T-helper 1 cell treated with Interleukin-12 subunit alpha and Interleukin-12 subunit beta and Interleukin-4 antibody, amounts not matched to agents 30 ng/mL and 1 ng/mL, for 36 hours (primary cell): ENCODE results near the gene PRKACG. TPM values are rescaled to one million over a fixed set of nuclear protein-coding genes. Genes with fewer than 3 reads are reported as not detected.
"Not testable (repeated sequence)": the region's sequence is repeated elsewhere in the genome, so short reads cannot be mapped to it uniquely, and the experiment has no call there.

Experiments used
- intact Hi-C: fragments of 100-400 bp; cut with micrococcal nuclease; formaldehyde crosslinking; loops from one replicate; pipeline ENCODE4 v1.15.1; 2024
- total RNA-seq: library from RNA; stranded (reverse); gene quantifications from 2 replicates; pipeline ENCODE4 v1.2.3, GENCODE V29; 2022

The PRKACG gene
- total RNA-seq, 1 donor from 2014 or later: not detected

GRCh38 chr9:68986949-68987348 is 27.0 kb downstream of the PRKACG start:
- intact Hi-C loops: not testable (repeated sequence)

DNA sequence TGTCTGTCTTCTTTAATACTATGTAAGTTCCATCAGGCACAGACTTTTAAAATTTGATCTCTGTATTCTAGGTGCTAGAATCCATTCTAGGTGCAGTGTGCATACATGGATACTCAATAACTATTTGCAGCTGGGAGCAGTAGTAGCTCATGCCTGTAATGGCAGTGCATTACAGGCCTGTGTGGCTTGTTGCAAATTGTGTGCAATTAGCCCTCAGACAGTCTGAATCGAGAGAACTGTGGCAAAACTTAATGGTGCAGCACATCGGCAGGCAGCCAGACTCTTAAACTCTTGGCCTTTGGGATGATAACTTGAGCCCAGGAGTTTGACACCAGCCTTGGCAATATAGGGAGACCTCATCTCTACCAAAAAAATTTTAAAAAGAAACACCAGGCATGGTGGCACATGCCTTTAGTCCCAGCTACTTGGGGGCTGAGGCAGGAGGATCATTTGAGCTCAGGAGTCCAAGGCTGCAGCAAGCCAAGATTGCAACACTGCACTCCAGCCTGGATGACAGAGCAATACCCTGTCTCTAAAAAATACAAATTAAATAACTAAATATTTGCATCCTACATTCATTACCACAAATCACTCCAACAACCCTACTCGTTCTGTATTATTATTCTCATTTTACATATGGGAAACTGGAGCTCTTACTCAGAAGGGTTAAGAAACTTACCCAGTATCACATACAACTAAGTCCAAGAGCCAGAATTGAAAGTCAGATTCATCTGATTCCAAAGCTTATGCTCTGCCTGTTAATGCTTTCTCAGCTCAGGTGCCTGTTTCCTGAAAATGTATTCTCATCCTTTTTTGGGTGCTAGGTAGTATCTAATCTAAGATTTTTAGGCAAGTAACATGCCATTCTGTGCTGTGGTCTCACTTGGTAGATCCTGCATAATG is 30.1 kb downstream of the PRKACG start:
- intact Hi-C loops: no loop called here

GRCh38 chr9:68983008-68983411 is 30.9 kb downstream of the PRKACG start:
- intact Hi-C loops: no loop called here

GRCh38 chr9:68981789-68982188 is 32.1 kb downstream of the PRKACG start:
- intact Hi-C loops: no loop called here

DNA sequence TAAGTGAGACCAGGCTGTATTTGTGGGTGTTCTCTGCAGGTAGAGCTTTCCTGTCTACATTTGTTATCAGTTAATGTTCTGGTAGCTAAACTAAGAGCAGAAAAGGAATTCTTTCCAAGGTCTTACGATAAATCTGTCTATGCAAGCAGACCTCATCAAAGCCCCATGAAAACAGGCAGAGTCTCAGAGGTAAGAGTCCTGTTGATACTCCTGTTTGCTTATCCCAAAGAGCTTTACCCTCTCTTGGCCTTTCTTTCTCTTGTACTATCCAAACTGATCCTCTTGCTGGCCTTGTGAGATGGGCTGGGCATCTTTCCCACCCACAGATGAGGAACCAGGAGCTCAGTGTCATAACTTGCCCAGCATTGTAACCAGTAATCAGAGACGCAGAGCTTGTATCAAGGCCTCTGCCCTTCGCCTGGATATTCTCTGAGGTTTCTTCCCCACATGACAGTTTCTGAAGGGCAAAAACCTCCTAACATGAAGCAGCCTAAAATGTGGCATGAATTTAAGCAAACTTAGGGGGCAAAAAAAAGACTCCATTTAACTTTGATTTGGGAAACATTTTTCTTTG is 33.5 kb downstream of the PRKACG start:
- intact Hi-C loops: no loop called here

DNA sequence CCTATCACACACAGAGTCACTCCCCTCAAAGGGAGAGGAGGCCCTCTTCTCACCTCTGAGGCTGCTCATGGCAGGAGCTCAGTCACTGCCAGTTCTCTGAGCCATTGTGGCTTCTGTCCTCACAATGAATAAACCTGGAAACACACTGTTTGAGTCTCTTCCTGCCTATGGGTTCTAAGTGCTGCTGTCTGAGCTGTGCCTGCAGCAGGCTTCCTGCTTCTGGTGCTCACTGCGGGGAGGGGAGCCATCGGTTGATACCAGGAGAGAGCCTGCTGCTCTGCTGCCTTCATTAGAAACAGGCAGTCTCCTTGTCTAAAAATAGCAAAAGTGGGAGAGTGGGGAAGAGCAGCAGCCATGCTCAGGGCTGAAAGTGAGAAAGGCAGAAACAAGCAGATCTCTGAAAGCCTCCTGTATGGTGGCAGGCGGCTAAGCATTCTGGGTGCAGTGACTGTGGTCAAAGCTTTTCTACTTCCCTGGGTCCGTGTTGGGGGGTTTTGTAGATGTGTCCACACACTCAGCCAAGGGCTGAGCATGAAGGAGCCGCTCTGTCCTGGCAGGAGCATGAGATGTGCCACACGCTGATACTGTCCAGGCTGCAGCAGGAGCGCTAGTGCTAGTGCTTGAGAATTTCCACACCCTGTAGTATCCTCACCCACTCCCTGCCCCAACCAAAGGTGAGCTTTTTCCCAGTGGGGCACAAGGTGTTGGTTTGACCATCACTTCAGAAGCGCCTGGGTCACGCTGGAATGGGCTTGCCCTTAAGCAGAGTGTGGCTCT is 34.2 kb downstream of the PRKACG start:
- intact Hi-C loops: loop anchor here (1.0 kb wide), 1 partner anchor 200 kb away; no protein-coding TSS in a partner anchor

- intact Hi-C loops: no loop called here
These were observed 35.4 kb downstream of the PRKACG start for GRCh38 chr9:68978501-68978900.

GRCh38 chr9:68978066-68978465 is 35.8 kb downstream of the PRKACG start:
- intact Hi-C loops: no loop called here

- intact Hi-C loops: loop anchor here (2.0 kb wide), 2 partner anchors 27 to 53 kb away; no protein-coding TSS in a partner anchor
These were observed 38.4 kb downstream of the PRKACG start for GRCh38 chr9:68975365-68976043.

- intact Hi-C loops: loop anchor here (1.0 to 5.0 kb wide), 6 partner anchors 26 to 391 kb away; no protein-coding TSS in a partner anchor
These were observed 39.0 kb downstream of the PRKACG start for GRCh38 chr9:68974901-68975300.

DNA sequence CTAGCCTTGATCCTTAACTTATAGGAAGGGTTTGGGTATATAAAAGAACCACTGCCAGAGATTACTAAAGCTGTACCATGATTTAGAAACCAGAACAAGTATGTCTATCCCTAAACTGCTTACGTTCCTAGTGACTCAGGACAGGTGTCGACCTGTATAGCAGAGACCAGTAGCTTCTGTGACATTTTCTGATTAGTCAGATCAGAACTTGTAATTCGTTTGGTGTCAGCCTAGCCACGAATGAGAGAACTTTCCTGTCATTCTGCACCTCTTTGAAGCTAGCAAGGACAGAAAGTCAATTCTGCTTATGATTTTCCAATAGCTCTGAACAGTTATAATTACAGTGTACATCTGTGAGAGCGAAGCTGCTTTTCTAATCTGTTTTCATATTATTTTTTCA is 39.5 kb downstream of the PRKACG start:
- intact Hi-C loops: loop anchor here (1.0 to 5.0 kb wide), 6 partner anchors 26 to 390 kb away; no protein-coding TSS in a partner anchor

DNA sequence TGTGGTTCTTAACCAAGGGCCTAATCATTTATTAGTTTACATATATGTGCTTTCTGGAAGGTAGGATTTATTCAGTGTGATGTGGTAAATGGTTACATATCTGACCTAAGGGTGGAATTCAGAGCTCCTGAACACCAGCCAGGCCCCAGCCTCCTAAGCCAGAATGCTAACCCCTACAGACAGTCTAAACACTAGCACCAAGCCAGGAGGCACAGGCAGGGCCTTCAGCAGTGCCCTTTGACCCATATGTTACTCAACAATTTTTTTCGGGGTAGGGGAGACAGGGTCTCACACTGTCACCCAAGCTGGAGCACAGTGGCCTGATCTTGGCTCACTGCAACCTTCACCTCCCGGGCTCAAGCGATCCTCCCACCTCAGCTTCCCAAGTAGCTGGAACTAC is 40.3 kb downstream of the PRKACG start:
- intact Hi-C loops: loop anchor here (1.0 to 5.0 kb wide), 7 partner anchors 25 to 389 kb away; no protein-coding TSS in a partner anchor

- intact Hi-C loops: loop anchor here (5.0 kb wide), 1 partner anchor 53 kb away; no protein-coding TSS in a partner anchor
These were observed 43.8 kb downstream of the PRKACG start for GRCh38 chr9:68970151-68970550.

- intact Hi-C loops: no loop called here
These were observed 44.4 kb downstream of the PRKACG start for GRCh38 chr9:68969538-68969937.

- intact Hi-C loops: no loop called here
These were observed 46.1 kb downstream of the PRKACG start for GRCh38 chr9:68967800-68968199.

GRCh38 chr9:68966496-68966944 is 47.4 kb downstream of the PRKACG start:
- intact Hi-C loops: no loop called here

GRCh38 chr9:68964765-68965164 is 49.1 kb downstream of the PRKACG start:
- intact Hi-C loops: no loop called here

- intact Hi-C loops: no loop called here
These were observed 49.8 kb downstream of the PRKACG start for GRCh38 chr9:68964102-68964541.

DNA sequence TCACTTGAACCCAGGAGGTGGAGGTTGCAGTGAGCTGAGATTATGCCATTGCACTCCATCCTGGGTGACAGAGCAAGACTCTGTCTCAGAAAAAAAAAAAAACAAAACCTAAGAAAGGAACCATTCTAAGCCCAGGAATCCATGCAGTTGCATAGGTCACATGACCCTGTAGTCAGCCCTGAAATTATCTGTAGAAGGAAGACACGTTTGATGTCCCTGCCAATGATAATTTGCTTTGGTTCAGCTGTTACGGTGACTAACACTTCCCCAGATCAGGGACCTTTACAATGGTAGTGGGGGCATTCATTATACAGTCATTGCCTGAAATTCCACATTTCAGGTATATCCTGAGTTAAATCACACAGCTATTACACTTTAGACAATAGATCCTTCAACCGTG is 50.5 kb downstream of the PRKACG start:
- intact Hi-C loops: no loop called here
